Stimulated activated CD4-positive, alpha-beta T cell treated with anti-CD3 and anti-CD28 coated beads, Interleukin-4, amount 100 ng/mL, for 24 hours (primary cell): Measurements from ENCODE around the gene TMEM192.
"Not testable (repeated sequence)": the region's sequence is repeated elsewhere in the genome, so short reads cannot be mapped to it uniquely, and the experiment has no call there.

ENCODE experiments used
- DNase-seq: peaks from one replicate; pipeline ENCODE4 v3.0.0-alpha.2; 2020

The TMEM192 gene

GRCh38 chr4:165112368-165113121, at the start of gene TMEM192:
TSS of gene TMEM192 (minus strand) at chr4:165112860. CDS start at chr4:165112773, 87 bp downstream.
- peak; percentile 91 for DNase-seq

GRCh38 chr4:165158762-165159161, 46.1 kb upstream of the TMEM192 start:
- DNase-seq: no peak

- DNase-seq: no peak
Observed at GRCh38 chr4:165156906-165157305, 44.2 kb upstream of the TMEM192 start.

- no peak for DNase-seq
Observed at GRCh38 chr4:165154482-165154881, 41.8 kb upstream of the TMEM192 start.

- DNase-seq: no peak
Observed at GRCh38 chr4:165152527-165152926, 39.9 kb upstream of the TMEM192 start.

- DNase-seq: no peak
Observed at GRCh38 chr4:165151734-165152133, 39.1 kb upstream of the TMEM192 start.

GRCh38 chr4:165150545-165150944, 37.9 kb upstream of the TMEM192 start:
- no peak for DNase-seq

GRCh38 chr4:165138843-165139242, 26.2 kb upstream of the TMEM192 start:
- no peak for DNase-seq

- DNase-seq: no peak
Observed at GRCh38 chr4:165137205-165137604, 24.5 kb upstream of the TMEM192 start.

GRCh38 chr4:165136529-165136928, 23.9 kb upstream of the TMEM192 start:
- DNase-seq: no peak

- no peak for DNase-seq
Observed at GRCh38 chr4:165133150-165133549, 20.5 kb upstream of the TMEM192 start.

GRCh38 chr4:165131247-165131832, 18.7 kb upstream of the TMEM192 start:
- DNase-seq: peak; percentile 84

GRCh38 chr4:165129924-165130323, 17.3 kb upstream of the TMEM192 start:
- DNase-seq: no peak

- not testable (repeated sequence) for DNase-seq
Observed at GRCh38 chr4:165125869-165126499, 13.3 kb upstream of the TMEM192 start.

GRCh38 chr4:165124488-165124887, 11.8 kb upstream of the TMEM192 start:
- no peak for DNase-seq

GRCh38 chr4:165118256-165118909, 5.7 kb upstream of the TMEM192 start:
- DNase-seq: no peak

GRCh38 chr4:165115301-165115700, 2.6 kb upstream of the TMEM192 start:
- no peak for DNase-seq

GRCh38 chr4:165111906-165112367, 723 bp downstream of the TMEM192 start:
- DNase-seq: no peak

GRCh38 chr4:165106518-165106917, 6.1 kb downstream of the TMEM192 start:
- no peak for DNase-seq

GRCh38 chr4:165101641-165102040, 11.0 kb downstream of the TMEM192 start:
- no peak for DNase-seq

- no peak for DNase-seq
Observed at GRCh38 chr4:165096776-165097175, 15.9 kb downstream of the TMEM192 start.

GRCh38 chr4:165095291-165095690, 17.4 kb downstream of the TMEM192 start:
- no peak for DNase-seq

GRCh38 chr4:165094873-165095272, 17.8 kb downstream of the TMEM192 start:
- DNase-seq: no peak
